DMS53 treated with DMSO at 0.1 percent for 48 hours (cell line): ENCODE data around the gene RNF152.
"Not testable (repeated sequence)": the region's sequence is repeated elsewhere in the genome, so short reads cannot be mapped to it uniquely, and the experiment has no call there.

ENCODE experiments used
- DNase-seq: peaks from one replicate; lab custom pipeline; 2025; ENCODE audit not compliant: unreplicated experiment; lab: John Stamatoyannopoulos, UW

Gene RNF152

GRCh38 chr18:61824733-61825363 lies 68.0 kb downstream of the RNF152 start:
- DNase-seq, result no peak

- no peak for DNase-seq
Measured at GRCh38 chr18:61823595-61823994, 69.2 kb downstream of the RNF152 start.

GRCh38 chr18:61822879-61823278 lies 69.9 kb downstream of the RNF152 start:
- DNase-seq, result peak; percentile 23

GRCh38 chr18:61821748-61822147 lies 71.1 kb downstream of the RNF152 start:
- DNase-seq, result no peak

- DNase-seq, result no peak
Measured at GRCh38 chr18:61820882-61821281, 71.9 kb downstream of the RNF152 start.

- no peak for DNase-seq
Measured at GRCh38 chr18:61817086-61817485, 75.7 kb downstream of the RNF152 start.

- no peak for DNase-seq
Measured at GRCh38 chr18:61815885-61816470, 76.8 kb downstream of the RNF152 start.

- no peak for DNase-seq
Measured at GRCh38 chr18:61808286-61808685, 84.5 kb downstream of the RNF152 start.

GRCh38 chr18:61803393-61803792 lies 89.4 kb downstream of the RNF152 start:
- no peak for DNase-seq

- no peak for DNase-seq
Measured at GRCh38 chr18:61797696-61798590, 94.9 kb downstream of the RNF152 start.

GRCh38 chr18:61791031-61791430 lies 101.8 kb downstream of the RNF152 start:
- no peak for DNase-seq

- not testable (repeated sequence) for DNase-seq
Measured at GRCh38 chr18:61787011-61787670, 105.7 kb downstream of the RNF152 start.

- DNase-seq, result no peak
Measured at GRCh38 chr18:61785588-61785987, 107.2 kb downstream of the RNF152 start.

- no peak for DNase-seq
Measured at GRCh38 chr18:61784834-61785233, 108.0 kb downstream of the RNF152 start.

GRCh38 chr18:61782545-61782944 lies 110.3 kb downstream of the RNF152 start:
- DNase-seq, result no peak

- not testable (repeated sequence) for DNase-seq
Measured at GRCh38 chr18:61776201-61776600, 116.6 kb downstream of the RNF152 start.

GRCh38 chr18:61774846-61775245 lies 118.0 kb downstream of the RNF152 start:
- no peak for DNase-seq

GRCh38 chr18:61772293-61772848 lies 120.4 kb downstream of the RNF152 start:
- no peak for DNase-seq

- no peak for DNase-seq
Measured at GRCh38 chr18:61771861-61772260, 120.9 kb downstream of the RNF152 start.

GRCh38 chr18:61770279-61770678 lies 122.5 kb downstream of the RNF152 start:
- no peak for DNase-seq

GRCh38 chr18:61766266-61766884 lies 126.4 kb downstream of the RNF152 start:
- no peak for DNase-seq
